ENCODE results near the gene PHOX2A.
A peak's percentile ranks its signal among the peaks of the same experiment; 100 is the strongest.

PHOX2A gene

DNA sequence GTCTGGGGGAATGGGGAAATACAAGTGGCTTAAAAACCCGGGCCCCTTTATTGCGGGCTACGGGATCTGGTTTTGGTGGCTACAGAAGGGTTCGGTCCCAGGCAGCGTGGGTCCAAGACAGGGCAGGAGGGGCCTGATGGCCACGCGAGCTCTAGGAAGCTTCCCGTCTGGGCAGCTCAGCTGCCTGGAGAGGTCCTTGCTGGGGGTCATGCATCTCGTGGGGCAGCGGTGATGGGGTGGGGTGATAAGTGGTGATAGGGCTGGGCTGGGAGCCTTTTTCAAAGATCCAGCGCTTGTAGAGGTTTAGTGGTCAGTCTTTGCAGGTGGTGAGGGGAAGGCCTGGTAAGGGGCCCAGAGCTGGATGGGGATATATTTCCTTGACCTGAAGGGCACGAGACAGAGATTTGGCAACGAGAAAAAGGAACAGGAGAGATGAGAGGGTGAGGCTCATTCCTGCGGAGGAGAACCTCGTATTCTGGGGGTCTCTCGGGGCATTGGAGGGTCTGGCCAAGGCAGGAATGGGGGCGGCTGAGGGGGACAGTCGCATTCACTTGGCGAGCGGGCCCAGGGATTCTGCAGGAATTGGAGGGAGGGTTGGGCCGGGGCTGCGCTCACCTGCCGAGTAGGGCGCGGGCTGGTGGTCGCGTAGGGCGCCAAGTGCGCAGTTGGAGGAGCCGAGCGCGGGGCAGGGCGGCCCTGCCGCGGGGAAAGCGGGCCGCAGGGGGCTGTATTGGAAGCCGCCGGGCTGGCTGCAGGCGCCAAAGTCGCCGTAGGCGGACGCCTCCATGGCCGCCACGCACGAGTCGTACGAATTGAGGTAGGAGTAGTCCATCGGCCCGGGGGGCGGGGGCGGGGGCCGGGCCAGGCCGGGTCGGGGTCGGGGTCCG lies 560 bp downstream of the PHOX2A start:
- H3K36me3 ChIP-seq (ENCODE audit: insufficient read depth, low read length): no peaks in the 10 kb centered on the region
- H3K4me3 ChIP-seq: peak overlapping the region; percentile 65
- DNase-seq (ENCODE audit: low read depth, low spot score): no peak
- H3K27ac ChIP-seq: no peak overlapping the region
- no peak for TF ChIP-seq POLR2AphosphoS5 (IDR thresholded peaks at IDR 0.05; ENCODE audit: borderline replicate concordance, low read depth, low read length)
- no peak for TF ChIP-seq FOXP2 (optimal IDR thresholded peaks at IDR 0.05; ENCODE audit: control extremely low read depth, extremely low read length, insufficient read depth)
- no peak for TF ChIP-seq EZH2 (IDR thresholded peaks at IDR 0.05)
- H3K9me3 ChIP-seq (ENCODE audit: low read depth, low read length): no peaks in the 10 kb centered on the region
- no peak overlapping the region for H3K9ac ChIP-seq (ENCODE audit: insufficient read length)

DNA sequence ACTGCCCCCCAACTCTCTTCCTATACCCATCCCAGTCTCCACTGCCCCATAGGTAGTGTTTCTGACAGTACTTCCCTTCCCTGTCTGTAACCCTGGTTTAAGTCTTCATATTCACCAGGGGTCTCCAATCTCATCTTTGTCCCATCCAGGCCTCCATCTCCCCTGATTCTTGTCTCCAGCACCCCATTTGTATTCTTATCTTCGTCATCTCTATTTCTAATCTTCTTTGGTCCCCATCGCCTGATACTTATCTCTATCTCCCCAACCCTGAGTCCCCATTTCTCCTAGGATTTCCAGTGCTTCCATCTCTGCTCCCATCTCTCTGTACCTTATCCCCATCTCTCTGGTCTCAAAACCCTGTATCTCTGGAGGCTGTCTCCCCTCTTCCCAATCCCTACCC lies 1.8 kb downstream of the PHOX2A start:
- no peak for TF ChIP-seq FOXP2 (optimal IDR thresholded peaks at IDR 0.05; ENCODE audit: control extremely low read depth, extremely low read length, insufficient read depth)
- TF ChIP-seq POLR2AphosphoS5 (IDR thresholded peaks at IDR 0.05; ENCODE audit: borderline replicate concordance, low read depth, low read length): no peak
- no peak for TF ChIP-seq EZH2 (IDR thresholded peaks at IDR 0.05)
- no peak for DNase-seq (ENCODE audit: low read depth, low spot score)

DNA sequence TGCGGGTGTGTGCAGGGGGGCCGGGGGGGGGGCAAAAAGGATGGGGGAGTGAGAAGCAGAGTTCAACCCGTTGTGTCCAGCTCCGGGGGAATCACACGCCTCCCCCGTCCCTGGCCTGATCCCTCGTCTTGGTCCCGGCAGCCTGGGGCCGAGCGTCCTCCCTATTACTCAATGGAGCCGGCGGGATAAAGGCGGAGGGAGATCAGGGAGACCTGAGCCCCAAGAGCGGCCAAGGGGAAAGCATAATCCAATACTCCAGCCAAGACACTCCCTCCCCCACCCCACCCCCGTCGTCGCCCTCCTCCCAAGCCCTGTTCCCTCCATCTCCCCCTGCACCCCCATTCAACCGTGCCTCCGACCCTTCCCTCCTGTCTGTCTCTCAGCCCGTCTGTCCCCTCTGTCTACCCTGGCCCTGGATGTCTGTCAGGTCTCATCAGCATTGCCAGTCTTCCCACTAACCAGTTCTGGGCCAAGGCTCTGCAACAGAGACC lies 2.6 kb downstream of the PHOX2A start:
- Histone ChIP-seq H3K27ac (no peak overlapping the region), H3K36me3 (ENCODE audit: insufficient read depth, low read length) (peaks cover 14% of the 10 kb centered on the region; the same call in 1 of the 2 replicates), H3K9ac (ENCODE audit: insufficient read length) (no peak overlapping the region), H3K4me3 (no peak overlapping the region), H3K9me3 (ENCODE audit: low read depth, low read length) (no peaks in the 10 kb centered on the region)
- TF ChIP-seq EZH2 (IDR thresholded peaks at IDR 0.05): no peak
- no peak for TF ChIP-seq FOXP2 (optimal IDR thresholded peaks at IDR 0.05; ENCODE audit: control extremely low read depth, extremely low read length, insufficient read depth)
- TF ChIP-seq POLR2AphosphoS5 (IDR thresholded peaks at IDR 0.05; ENCODE audit: borderline replicate concordance, low read depth, low read length): no peak
- no peak for DNase-seq (ENCODE audit: low read depth, low spot score)

More for the DNA sequence above, 1.8 kb downstream of the PHOX2A start:
- Histone ChIP-seq H3K36me3 (ENCODE audit: insufficient read depth, low read length) (peaks cover 7% of the 10 kb centered on the region; the same call in 1 of the 2 replicates), H3K9ac (ENCODE audit: insufficient read length) (no peak overlapping the region), H3K9me3 (ENCODE audit: low read depth, low read length) (no peaks in the 10 kb centered on the region), H3K4me3 (no peak overlapping the region), H3K27ac (no peak overlapping the region)

DNA sequence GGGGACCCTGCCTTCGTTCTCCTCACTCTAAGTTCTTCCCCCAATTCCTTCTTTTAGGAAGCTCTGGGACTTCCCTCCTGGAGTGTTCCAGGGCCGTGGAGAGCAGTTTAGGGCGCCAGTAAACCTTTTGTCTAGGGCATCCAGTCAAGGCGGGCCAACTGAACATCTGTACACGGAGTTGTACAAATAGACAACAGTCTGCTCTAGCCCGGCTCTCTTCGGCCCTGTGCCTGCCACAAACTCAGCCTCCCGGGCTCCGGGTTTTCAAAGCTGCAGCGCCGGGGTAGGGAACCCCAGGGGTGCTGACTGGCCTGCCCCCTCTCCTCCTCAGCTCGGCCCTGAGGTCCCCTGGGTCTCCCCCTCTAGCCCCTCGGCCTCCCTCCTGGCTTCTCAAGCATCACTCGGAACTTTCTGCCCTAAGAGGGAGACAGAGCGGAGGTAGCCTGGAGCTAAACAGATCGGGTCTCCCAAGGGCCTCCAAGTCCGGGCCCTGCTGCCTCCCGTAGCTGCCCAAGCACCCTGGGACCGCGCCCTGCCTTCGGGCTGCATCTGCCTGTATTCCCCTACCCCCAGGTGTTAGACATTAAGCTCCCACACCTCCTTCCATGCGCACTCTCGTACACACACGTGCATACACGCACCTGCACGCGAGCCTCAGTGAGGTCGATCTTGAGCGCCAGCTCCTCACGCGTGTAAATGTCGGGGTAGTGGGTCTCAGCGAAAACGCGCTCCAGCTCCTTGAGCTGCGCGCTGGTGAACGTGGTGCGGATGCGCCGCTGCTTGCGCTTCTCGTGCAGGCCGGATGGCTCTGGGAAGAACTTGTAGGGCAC lies 3.3 kb downstream of the PHOX2A start:
- no peak for DNase-seq (ENCODE audit: low read depth, low spot score)
- Histone ChIP-seq H3K36me3 (ENCODE audit: insufficient read depth, low read length) (peaks cover 14% of the 10 kb centered on the region; the same call in 1 of the 2 replicates), H3K27ac (no peak overlapping the region), H3K9ac (ENCODE audit: insufficient read length) (no peak overlapping the region), H3K9me3 (ENCODE audit: low read depth, low read length) (no peaks in the 10 kb centered on the region), H3K4me3 (no peak overlapping the region)
- TF ChIP-seq POLR2AphosphoS5 (IDR thresholded peaks at IDR 0.05; ENCODE audit: borderline replicate concordance, low read depth, low read length): no peak
- no peak for TF ChIP-seq EZH2 (IDR thresholded peaks at IDR 0.05)
- no peak for TF ChIP-seq FOXP2 (optimal IDR thresholded peaks at IDR 0.05; ENCODE audit: control extremely low read depth, extremely low read length, insufficient read depth)

DNA sequence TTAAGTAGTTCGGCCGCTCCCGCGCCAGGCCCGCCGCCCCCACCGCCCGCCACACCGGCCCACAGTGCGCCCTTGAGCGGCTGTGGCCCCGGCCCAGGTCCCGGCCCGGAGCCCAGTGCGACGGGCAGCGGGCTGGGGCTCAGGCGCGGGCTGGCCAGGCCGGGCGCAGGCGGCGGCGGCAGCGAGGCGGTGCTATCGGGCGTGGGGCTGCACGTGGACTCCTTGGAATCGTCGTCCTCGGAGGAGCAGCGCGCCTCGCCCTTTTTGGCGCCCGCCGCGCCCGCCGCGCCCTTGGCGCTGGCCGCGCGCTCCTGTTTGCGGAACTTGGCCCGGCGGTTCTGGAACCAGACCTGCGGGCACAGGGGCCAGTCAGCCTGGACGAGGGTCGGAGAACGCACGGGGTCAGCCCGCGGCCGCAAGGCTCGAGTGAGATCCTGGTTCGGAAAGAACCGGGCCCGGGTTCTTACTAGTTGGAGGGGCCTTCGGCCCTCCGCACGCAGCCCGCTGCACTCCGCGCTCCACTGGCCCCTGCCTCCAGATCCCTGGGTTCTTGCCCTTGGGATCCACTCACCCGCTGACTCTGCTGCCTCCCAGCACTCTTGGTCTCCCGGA lies 4.0 kb downstream of the PHOX2A start:
- no peak overlapping the region for H3K27ac ChIP-seq
- H3K9ac ChIP-seq (ENCODE audit: insufficient read length): no peak overlapping the region
- TF ChIP-seq FOXP2 (optimal IDR thresholded peaks at IDR 0.05; ENCODE audit: control extremely low read depth, extremely low read length, insufficient read depth) (no peak), EZH2 (IDR thresholded peaks at IDR 0.05) (no peak), POLR2AphosphoS5 (IDR thresholded peaks at IDR 0.05; ENCODE audit: borderline replicate concordance, low read depth, low read length) (no peak)
- peaks cover 17% of the 10 kb centered on the region; the same call in 1 of the 2 replicates for H3K36me3 ChIP-seq (ENCODE audit: insufficient read depth, low read length)
- no peak overlapping the region for H3K4me3 ChIP-seq
- DNase-seq (ENCODE audit: low read depth, low spot score): no peak
- H3K9me3 ChIP-seq (ENCODE audit: low read depth, low read length): no peaks in the 10 kb centered on the region

DNA sequence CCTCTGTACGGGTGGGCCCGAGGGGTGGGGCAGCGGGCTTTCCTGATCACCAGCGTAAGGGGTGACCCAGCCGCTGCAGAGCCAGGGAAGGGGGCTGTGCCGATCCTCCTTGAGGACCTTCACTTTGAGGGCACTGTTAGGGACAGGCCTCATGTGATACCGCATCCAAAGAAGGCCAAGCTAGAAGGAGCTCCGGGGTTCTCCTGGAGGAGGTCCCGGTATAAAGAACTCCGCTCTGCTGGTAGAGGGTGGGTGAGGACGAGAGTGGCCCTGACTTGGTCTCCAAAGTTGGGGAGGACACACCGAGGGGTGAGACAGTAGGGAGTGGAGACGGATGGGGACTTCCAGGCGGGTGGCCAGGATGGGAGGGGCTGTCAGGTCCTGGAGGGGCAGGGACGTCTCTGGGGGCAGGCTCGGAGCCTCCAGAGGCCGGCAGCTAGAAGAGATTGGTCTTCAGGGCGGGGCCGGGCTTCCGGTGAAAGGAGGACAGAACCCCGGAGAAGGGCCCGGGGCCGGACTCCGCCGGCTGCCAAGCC lies 4.6 kb downstream of the PHOX2A start:
- Histone ChIP-seq H3K9ac (ENCODE audit: insufficient read length) (no peak overlapping the region), H3K36me3 (ENCODE audit: insufficient read depth, low read length) (peaks cover 18% of the 10 kb centered on the region; the same call in 1 of the 2 replicates), H3K4me3 (no peak overlapping the region), H3K9me3 (ENCODE audit: low read depth, low read length) (no peaks in the 10 kb centered on the region), H3K27ac (no peak overlapping the region)
- no peak for DNase-seq (ENCODE audit: low read depth, low spot score)
- TF ChIP-seq FOXP2 (optimal IDR thresholded peaks at IDR 0.05; ENCODE audit: control extremely low read depth, extremely low read length, insufficient read depth) (no peak), POLR2AphosphoS5 (IDR thresholded peaks at IDR 0.05; ENCODE audit: borderline replicate concordance, low read depth, low read length) (peak; percentile 54; the same call in 1 of the 2 replicates)

DNA sequence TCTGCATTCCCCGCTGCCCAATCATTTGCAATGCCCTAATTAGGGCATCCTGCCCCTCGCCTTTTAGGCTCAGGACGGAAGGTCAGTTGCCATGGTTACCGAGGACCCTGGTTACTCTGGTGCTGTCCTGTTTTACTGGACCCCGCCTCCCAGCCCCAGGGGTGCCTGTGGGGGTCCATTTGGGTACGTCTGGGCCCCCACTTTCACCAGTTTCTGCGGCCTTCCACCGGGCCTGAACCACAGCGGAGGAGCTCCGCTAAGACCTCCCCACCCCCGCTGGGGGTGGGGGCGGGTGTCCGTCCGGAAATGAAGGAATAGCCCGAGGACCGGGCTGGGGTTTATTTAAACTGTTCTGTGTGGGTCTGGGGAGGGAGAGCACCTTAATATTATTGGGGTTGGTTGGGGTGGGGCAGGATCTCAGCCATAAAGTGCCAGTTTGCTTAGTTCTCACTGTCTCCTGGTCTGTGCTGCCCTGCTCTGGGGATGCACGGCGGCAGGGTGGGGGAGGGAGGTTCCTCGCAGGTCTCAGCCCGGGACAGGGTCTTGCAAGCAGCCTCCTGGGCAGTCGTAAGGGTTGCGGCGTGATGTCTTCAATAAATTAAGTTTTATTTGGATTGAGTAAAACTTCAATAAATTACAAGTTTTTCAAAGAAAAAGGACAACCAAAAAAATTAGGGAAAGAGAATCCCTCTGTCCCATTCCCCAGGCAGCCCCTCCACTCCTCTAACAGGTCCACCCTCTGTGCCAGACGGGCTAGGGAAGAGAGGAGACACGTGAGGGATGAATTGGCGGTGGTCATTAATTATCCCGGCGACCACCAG lies 5.3 kb downstream of the PHOX2A start:
- Histone ChIP-seq H3K4me3 (no peak overlapping the region), H3K9ac (ENCODE audit: insufficient read length) (no peak overlapping the region), H3K27ac (no peak overlapping the region), H3K36me3 (ENCODE audit: insufficient read depth, low read length) (peaks cover 22% of the 10 kb centered on the region; the same call in 1 of the 2 replicates), H3K9me3 (ENCODE audit: low read depth, low read length) (no peaks in the 10 kb centered on the region)
- DNase-seq (ENCODE audit: low read depth, low spot score): no peak
- TF ChIP-seq POLR2AphosphoS5 (IDR thresholded peaks at IDR 0.05; ENCODE audit: borderline replicate concordance, low read depth, low read length) (peak; percentile 6), EZH2 (IDR thresholded peaks at IDR 0.05) (no peak)
